GM12878 (cell line): Measurements from ENCODE around the gene TYRO3. TPM values are rescaled to one million over a fixed set of nuclear protein-coding genes. Genes with fewer than 3 reads are reported as not detected.

ENCODE experiments used
- CHD2 ChIP-seq: IDR thresholded peaks from 2 replicates; pipeline ENCODE4 v1.6.1; 2011; ENCODE audit warnings: low read depth, low read length, improper control_type of control experiment, borderline replicate concordance
- EP300 ChIP-seq, 2 experiments: fragments of 150-350 bp in 1 of 2; IDR thresholded peaks; 2 replicates each; pipeline ENCODE4 v1.6.1; 2011 to 2012; ENCODE audit warnings: low read depth in 2 of 2, low read length in 2 of 2, borderline replicate concordance in 1 of 2, improper control_type of control experiment in 1 of 2, inconsistent platforms in 1 of 2; ENCODE audit not compliant: control insufficient read depth in 1 of 2
- FOXK2 ChIP-seq: fragments of 450-650 bp; IDR thresholded peaks from 2 replicates; pipeline ENCODE4 v1.6.1; 2017; ENCODE audit warnings: mild to moderate bottlenecking, moderate library complexity
- JUNB ChIP-seq: IDR thresholded peaks from 2 replicates; pipeline ENCODE4 v1.6.1; 2016; ENCODE audit warnings: antibody characterized with exemption, mild to moderate bottlenecking
- NFYA ChIP-seq: IDR thresholded peaks from 2 replicates; pipeline ENCODE4 v1.6.1; 2011; ENCODE audit warnings: low read depth, mild to moderate bottlenecking, low read length, improper control_type of control experiment, borderline replicate concordance
- NR2C2 ChIP-seq: IDR thresholded peaks from 2 replicates; pipeline ENCODE4 v1.6.1; 2011; ENCODE audit warnings: borderline replicate concordance, low read depth; ENCODE audit not compliant: control insufficient read depth, insufficient read length
- POU2F2 ChIP-seq: IDR thresholded peaks from 3 replicates; pipeline ENCODE4 v1.6.1; 2011; ENCODE audit warnings: low read depth, mild to moderate bottlenecking, low read length, borderline replicate concordance
- RCOR1 ChIP-seq: conservative IDR thresholded peaks from 2 replicates; pipeline ENCODE4 v1.6.1; 2012; ENCODE audit warnings: low read depth, low read length, improper control_type of control experiment
- SRF ChIP-seq, 2 experiments: IDR thresholded peaks; 2 replicates each; pipeline ENCODE4 v1.6.1; 2011; ENCODE audit warnings: low read depth in 2 of 2, low read length in 2 of 2, mild to moderate bottlenecking in 1 of 2, moderate library complexity in 1 of 2
- TAF1 ChIP-seq: IDR thresholded peaks from 2 replicates; pipeline ENCODE4 v1.6.1; 2011; ENCODE audit warnings: mild to moderate bottlenecking, low read depth, low read length, borderline replicate concordance
- TCF12 ChIP-seq: IDR thresholded peaks from 2 replicates; pipeline ENCODE4 v1.6.1; 2011; ENCODE audit warnings: low read depth, mild to moderate bottlenecking, low read length
- TCF3 ChIP-seq: IDR thresholded peaks from 2 replicates; pipeline ENCODE4 v1.6.1; 2012; ENCODE audit warnings: low read depth, mild to moderate bottlenecking, low read length, borderline replicate concordance; ENCODE audit not compliant: insufficient read depth
- polyA plus RNA-seq, 11 experiments: library from polyadenylated mRNA; depleted of rRNA in 4 of 11; unstranded in 6 of 11; stranded (reverse) in 5 of 11; fragments of >200 nt; fragmentation: Nextera tagmentation in 4 of 11; fragmentation: Illumina TruSeq in 1 of 11; extraction: Ambion mirVana in 4 of 11; extraction: Trizol in 1 of 11; gene quantifications; 1 replicate in 1 of 11; 2 replicates in 10 of 11; pipeline versions ENCODE4 v1.2.1 to v1.2.3, GENCODE V29; 2011 to 2016; ENCODE audit warnings: inconsistent platforms in 2 of 11, missing spikeins in 2 of 11, low read depth in 1 of 11
- total RNA-seq, 4 experiments: library from RNA; depleted of rRNA in 3 of 4; stranded (reverse); fragments of >200 nt in 3 of 4; fragmentation: Illumina TruSeq in 1 of 4; extraction: Trizol in 1 of 4; gene quantifications; 2 replicates each; pipeline versions ENCODE4 v1.2.1 to v1.2.3, GENCODE V29; 2013 to 2021
- TF ChIP-seq, protein P1 (sequence below): fragments of 450-650 bp; IDR thresholded peaks from 2 replicates; pipeline ENCODE4 v1.6.1; 2017; ENCODE audit warnings: low read depth, mild to moderate bottlenecking, moderate library complexity
- TF ChIP-seq, protein P2 (sequence below): fragments of 450-650 bp; IDR thresholded peaks from 2 replicates; pipeline ENCODE4 v1.6.1; 2014; ENCODE audit warnings: mild to moderate bottlenecking
- TF ChIP-seq, protein P3 (sequence below): IDR thresholded peaks from 2 replicates; pipeline ENCODE4 v1.6.1; 2012; ENCODE audit warnings: low read depth, low read length, improper control_type of control experiment
- TF ChIP-seq, protein P4 (sequence below): IDR thresholded peaks from 2 replicates; pipeline ENCODE4 v1.6.1; 2012; ENCODE audit warnings: low read depth, low read length, improper control_type of control experiment
- TF ChIP-seq, protein P5 (sequence below): fragments of 150-350 bp; IDR thresholded peaks from 2 replicates; pipeline ENCODE4 v1.6.1; 2016; ENCODE audit warnings: low read depth, low read length
- TF ChIP-seq, protein P6 (sequence below): IDR thresholded peaks from 2 replicates; pipeline ENCODE4 v1.6.1; 2011; ENCODE audit warnings: low read depth, low read length, improper control_type of control experiment, borderline replicate concordance

The TYRO3 gene
- total and polyA plus RNA-seq, 10 of the 15 experiments (the other 5 are each of a cell fraction or from before 2014, with no cell fraction given), result 0.06 to 0.28 (median 0.13) TPM; not detected in 4

DNA sequence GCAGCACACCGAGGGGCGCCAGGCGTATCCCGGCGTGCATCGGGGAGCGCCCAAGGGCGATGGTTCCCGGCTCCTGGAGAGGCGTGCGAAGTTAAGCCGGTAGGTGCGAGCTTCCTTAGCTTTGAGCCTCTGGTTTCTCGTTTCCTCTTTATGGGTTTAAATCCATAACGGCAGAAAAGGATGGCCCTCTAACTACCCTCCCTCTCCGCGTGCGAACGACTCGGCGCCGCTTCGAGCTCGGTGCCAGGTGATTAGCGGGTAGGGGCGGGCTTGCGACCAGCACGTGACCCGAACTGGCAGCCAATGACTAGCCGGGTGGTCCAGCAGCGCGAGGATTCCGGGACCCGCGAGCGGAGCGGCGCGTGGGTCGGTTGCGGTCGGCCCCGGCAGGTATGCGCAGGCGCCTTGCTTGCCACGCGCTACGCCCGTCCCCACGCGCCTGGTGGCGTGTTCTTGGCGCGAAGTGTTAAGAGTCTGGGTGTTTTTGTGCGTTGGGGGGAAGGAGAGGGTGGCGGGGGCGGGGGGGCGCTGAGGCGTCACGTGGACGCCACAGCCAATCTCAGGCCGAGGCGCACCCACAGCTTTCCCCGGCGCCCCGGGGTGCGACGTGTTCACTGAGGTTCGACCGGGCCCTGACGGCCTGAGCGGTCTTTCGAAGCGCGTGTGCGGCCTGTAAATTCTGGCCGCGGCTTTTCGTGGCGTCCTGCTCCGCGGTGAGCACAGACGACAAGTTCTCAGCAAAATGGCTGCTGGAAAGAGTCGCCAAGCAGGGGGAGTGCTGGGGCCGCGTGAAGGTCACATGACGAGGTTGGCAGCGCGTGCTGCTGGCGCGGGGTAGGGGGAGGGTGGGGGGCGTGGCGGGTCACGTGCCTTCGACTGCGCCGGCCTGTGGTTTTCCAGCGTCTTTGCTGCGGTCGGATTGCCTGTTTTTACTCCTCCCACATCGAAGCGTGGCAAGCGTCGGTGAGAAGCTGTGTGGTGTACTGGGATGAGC lies 62.5 kb downstream of the TYRO3 start (continued):
- TF ChIP-seq, protein P1, sequence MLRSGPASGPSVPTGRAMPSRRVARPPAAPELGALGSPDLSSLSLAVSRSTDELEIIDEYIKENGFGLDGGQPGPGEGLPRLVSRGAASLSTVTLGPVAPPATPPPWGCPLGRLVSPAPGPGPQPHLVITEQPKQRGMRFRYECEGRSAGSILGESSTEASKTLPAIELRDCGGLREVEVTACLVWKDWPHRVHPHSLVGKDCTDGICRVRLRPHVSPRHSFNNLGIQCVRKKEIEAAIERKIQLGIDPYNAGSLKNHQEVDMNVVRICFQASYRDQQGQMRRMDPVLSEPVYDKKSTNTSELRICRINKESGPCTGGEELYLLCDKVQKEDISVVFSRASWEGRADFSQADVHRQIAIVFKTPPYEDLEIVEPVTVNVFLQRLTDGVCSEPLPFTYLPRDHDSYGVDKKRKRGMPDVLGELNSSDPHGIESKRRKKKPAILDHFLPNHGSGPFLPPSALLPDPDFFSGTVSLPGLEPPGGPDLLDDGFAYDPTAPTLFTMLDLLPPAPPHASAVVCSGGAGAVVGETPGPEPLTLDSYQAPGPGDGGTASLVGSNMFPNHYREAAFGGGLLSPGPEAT, result no peak
- TF ChIP-seq, protein P2, sequence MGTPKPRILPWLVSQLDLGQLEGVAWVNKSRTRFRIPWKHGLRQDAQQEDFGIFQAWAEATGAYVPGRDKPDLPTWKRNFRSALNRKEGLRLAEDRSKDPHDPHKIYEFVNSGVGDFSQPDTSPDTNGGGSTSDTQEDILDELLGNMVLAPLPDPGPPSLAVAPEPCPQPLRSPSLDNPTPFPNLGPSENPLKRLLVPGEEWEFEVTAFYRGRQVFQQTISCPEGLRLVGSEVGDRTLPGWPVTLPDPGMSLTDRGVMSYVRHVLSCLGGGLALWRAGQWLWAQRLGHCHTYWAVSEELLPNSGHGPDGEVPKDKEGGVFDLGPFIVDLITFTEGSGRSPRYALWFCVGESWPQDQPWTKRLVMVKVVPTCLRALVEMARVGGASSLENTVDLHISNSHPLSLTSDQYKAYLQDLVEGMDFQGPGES, result no peak
- TF ChIP-seq, protein P3, sequence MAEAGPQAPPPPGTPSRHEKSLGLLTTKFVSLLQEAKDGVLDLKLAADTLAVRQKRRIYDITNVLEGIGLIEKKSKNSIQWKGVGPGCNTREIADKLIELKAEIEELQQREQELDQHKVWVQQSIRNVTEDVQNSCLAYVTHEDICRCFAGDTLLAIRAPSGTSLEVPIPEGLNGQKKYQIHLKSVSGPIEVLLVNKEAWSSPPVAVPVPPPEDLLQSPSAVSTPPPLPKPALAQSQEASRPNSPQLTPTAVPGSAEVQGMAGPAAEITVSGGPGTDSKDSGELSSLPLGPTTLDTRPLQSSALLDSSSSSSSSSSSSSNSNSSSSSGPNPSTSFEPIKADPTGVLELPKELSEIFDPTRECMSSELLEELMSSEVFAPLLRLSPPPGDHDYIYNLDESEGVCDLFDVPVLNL, result no peak
- TF ChIP-seq NR2C2 (no peak), FOXK2 (no peak), RCOR1 (no peak), NFYA (no peak), POU2F2 (no peak), TAF1 (no peak), EP300 (IDR thresholded peaks at IDR 0.05; ENCODE audit: borderline replicate concordance in 1 of 2, control insufficient read depth in 1 of 2, low read depth in 2 of 2, low read length in 2 of 2) (no peak), SRF (IDR thresholded peaks at IDR 0.05; ENCODE audit: low read depth in 2 of 2, low read length in 2 of 2) (no peak), CHD2 (peak; percentile 43; the same call in 1 of the 2 replicates), TCF12 (no peak), TCF3 (no peak), JUNB (no peak)
- TF ChIP-seq, protein P4, sequence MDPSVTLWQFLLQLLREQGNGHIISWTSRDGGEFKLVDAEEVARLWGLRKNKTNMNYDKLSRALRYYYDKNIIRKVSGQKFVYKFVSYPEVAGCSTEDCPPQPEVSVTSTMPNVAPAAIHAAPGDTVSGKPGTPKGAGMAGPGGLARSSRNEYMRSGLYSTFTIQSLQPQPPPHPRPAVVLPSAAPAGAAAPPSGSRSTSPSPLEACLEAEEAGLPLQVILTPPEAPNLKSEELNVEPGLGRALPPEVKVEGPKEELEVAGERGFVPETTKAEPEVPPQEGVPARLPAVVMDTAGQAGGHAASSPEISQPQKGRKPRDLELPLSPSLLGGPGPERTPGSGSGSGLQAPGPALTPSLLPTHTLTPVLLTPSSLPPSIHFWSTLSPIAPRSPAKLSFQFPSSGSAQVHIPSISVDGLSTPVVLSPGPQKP, result no peak
- TF ChIP-seq, protein P5, sequence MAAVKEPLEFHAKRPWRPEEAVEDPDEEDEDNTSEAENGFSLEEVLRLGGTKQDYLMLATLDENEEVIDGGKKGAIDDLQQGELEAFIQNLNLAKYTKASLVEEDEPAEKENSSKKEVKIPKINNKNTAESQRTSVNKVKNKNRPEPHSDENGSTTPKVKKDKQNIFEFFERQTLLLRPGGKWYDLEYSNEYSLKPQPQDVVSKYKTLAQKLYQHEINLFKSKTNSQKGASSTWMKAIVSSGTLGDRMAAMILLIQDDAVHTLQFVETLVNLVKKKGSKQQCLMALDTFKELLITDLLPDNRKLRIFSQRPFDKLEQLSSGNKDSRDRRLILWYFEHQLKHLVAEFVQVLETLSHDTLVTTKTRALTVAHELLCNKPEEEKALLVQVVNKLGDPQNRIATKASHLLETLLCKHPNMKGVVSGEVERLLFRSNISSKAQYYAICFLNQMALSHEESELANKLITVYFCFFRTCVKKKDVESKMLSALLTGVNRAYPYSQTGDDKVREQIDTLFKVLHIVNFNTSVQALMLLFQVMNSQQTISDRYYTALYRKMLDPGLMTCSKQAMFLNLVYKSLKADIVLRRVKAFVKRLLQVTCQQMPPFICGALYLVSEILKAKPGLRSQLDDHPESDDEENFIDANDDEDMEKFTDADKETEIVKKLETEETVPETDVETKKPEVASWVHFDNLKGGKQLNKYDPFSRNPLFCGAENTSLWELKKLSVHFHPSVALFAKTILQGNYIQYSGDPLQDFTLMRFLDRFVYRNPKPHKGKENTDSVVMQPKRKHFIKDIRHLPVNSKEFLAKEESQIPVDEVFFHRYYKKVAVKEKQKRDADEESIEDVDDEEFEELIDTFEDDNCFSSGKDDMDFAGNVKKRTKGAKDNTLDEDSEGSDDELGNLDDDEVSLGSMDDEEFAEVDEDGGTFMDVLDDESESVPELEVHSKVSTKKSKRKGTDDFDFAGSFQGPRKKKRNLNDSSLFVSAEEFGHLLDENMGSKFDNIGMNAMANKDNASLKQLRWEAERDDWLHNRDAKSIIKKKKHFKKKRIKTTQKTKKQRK, result no peak
- TF ChIP-seq, protein P6, sequence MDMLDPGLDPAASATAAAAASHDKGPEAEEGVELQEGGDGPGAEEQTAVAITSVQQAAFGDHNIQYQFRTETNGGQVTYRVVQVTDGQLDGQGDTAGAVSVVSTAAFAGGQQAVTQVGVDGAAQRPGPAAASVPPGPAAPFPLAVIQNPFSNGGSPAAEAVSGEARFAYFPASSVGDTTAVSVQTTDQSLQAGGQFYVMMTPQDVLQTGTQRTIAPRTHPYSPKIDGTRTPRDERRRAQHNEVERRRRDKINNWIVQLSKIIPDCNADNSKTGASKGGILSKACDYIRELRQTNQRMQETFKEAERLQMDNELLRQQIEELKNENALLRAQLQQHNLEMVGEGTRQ, result peak; percentile 62
